Suprapubic skin (tissue), 4 donors: ENCODE results near the gene WIPF3.

Experiments
- EP300 ChIP-seq: sonication (generic); formaldehyde crosslinking; IDR thresholded peaks from one replicate; pipeline ENCODE4 v1.6.1; 2017; ENCODE audit warnings: antibody characterized with exemption
- POLR2A ChIP-seq, 2 donors: fragments of 450-650 bp; IDR thresholded peaks; one replicate each; pipeline ENCODE4 v1.6.1; 2017; ENCODE audit warnings: antibody characterized with exemption in 2 of 2, mild to moderate bottlenecking in 2 of 2, moderate library complexity in 2 of 2
- POLR2AphosphoS5 ChIP-seq, 3 donors: sonication (generic); formaldehyde crosslinking; IDR thresholded peaks; one replicate each; pipeline ENCODE4 v1.6.1; 2017; ENCODE audit warnings: antibody characterized with exemption in 3 of 3
- TF ChIP-seq, protein P1 (sequence below), 2 donors: fragments of 200-600 bp in 1 of 2; fragments of 450-650 bp in 1 of 2; sonication (generic) in 1 of 2; IDR thresholded peaks; one replicate each; pipeline ENCODE4 v1.5.1; 2016 to 2019; ENCODE audit warnings: antibody characterized with exemption in 2 of 2, mild to moderate bottlenecking in 1 of 2, moderate library complexity in 1 of 2

- TF ChIP-seq, protein P1, sequence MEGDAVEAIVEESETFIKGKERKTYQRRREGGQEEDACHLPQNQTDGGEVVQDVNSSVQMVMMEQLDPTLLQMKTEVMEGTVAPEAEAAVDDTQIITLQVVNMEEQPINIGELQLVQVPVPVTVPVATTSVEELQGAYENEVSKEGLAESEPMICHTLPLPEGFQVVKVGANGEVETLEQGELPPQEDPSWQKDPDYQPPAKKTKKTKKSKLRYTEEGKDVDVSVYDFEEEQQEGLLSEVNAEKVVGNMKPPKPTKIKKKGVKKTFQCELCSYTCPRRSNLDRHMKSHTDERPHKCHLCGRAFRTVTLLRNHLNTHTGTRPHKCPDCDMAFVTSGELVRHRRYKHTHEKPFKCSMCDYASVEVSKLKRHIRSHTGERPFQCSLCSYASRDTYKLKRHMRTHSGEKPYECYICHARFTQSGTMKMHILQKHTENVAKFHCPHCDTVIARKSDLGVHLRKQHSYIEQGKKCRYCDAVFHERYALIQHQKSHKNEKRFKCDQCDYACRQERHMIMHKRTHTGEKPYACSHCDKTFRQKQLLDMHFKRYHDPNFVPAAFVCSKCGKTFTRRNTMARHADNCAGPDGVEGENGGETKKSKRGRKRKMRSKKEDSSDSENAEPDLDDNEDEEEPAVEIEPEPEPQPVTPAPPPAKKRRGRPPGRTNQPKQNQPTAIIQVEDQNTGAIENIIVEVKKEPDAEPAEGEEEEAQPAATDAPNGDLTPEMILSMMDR (IDR thresholded peaks at IDR 0.05) = no peak
- TF ChIP-seq POLR2AphosphoS5 (IDR thresholded peaks at IDR 0.05) (no peak), EP300 (no peak), POLR2A (IDR thresholded peaks at IDR 0.05) (no peak)
Measured at GRCh38 chr7:29763266-29763665, 43.0 kb upstream of the WIPF3 start.
